Colon (tissue), 2 donors: ENCODE measurements around the gene CTBP2.

Source experiments
- FAIRE-seq: peaks from 2 replicates; lab custom pipeline; 2012; peaks lifted over from hg19 to GRCh38; lab: Jason Lieb, UNC
- donor health status: control.
- donor health status: control.

The CTBP2 gene

GRCh38 chr10:125105706-125106255 is 54.6 kb downstream of the CTBP2 start:
- no peak for FAIRE-seq

- FAIRE-seq = no peak
Observed at GRCh38 chr10:125105155-125105554, 55.2 kb downstream of the CTBP2 start.

- no peak for FAIRE-seq
Observed at GRCh38 chr10:125104559-125104958, 55.8 kb downstream of the CTBP2 start.

GRCh38 chr10:125103924-125104323 is 56.4 kb downstream of the CTBP2 start:
- no peak for FAIRE-seq

GRCh38 chr10:125103466-125103865 is 56.9 kb downstream of the CTBP2 start:
- FAIRE-seq = no peak

GRCh38 chr10:125102821-125103220 is 57.5 kb downstream of the CTBP2 start:
- no peak for FAIRE-seq

- no peak for FAIRE-seq
Observed at GRCh38 chr10:125102246-125102645, 58.1 kb downstream of the CTBP2 start.

GRCh38 chr10:125101581-125101980 is 58.8 kb downstream of the CTBP2 start:
- FAIRE-seq = no peak

- FAIRE-seq = no peak
Observed at GRCh38 chr10:125101049-125101448, 59.3 kb downstream of the CTBP2 start.

GRCh38 chr10:125097409-125098070 is 62.8 kb downstream of the CTBP2 start:
- no peak for FAIRE-seq

GRCh38 chr10:125096975-125097374 is 63.4 kb downstream of the CTBP2 start:
- no peak for FAIRE-seq

GRCh38 chr10:125096371-125096770 is 64.0 kb downstream of the CTBP2 start:
- FAIRE-seq = no peak

- no peak for FAIRE-seq
Observed at GRCh38 chr10:125095776-125096175, 64.6 kb downstream of the CTBP2 start.

- no peak for FAIRE-seq
Observed at GRCh38 chr10:125095228-125095627, 65.1 kb downstream of the CTBP2 start.

GRCh38 chr10:125094806-125095205 is 65.6 kb downstream of the CTBP2 start:
- FAIRE-seq = no peak

GRCh38 chr10:125093974-125094705 is 66.2 kb downstream of the CTBP2 start:
- no peak for FAIRE-seq

- no peak for FAIRE-seq
Observed at GRCh38 chr10:125093199-125093973, 67.0 kb downstream of the CTBP2 start.

GRCh38 chr10:125092564-125093031 is 67.8 kb downstream of the CTBP2 start:
- no peak for FAIRE-seq

- no peak for FAIRE-seq
Observed at GRCh38 chr10:125091891-125092290, 68.5 kb downstream of the CTBP2 start.

GRCh38 chr10:125089469-125089868 is 70.9 kb downstream of the CTBP2 start:
- FAIRE-seq = no peak

GRCh38 chr10:125087897-125088215 is 72.5 kb downstream of the CTBP2 start:
- no peak for FAIRE-seq

- FAIRE-seq = no peak
Observed at GRCh38 chr10:125087191-125087896, 73.0 kb downstream of the CTBP2 start.
